Cortex of kidney (tissue), 1 donor: Measurements from ENCODE around the gene TGFBI.

Source experiments
- DNase-seq: peaks from one replicate; lab custom pipeline; 2025; lab: John Stamatoyannopoulos, UW

TGFBI gene

GRCh38 chr5:136001466-136001981 lies 27.3 kb upstream of the TGFBI start:
- no peak for DNase-seq

DNA sequence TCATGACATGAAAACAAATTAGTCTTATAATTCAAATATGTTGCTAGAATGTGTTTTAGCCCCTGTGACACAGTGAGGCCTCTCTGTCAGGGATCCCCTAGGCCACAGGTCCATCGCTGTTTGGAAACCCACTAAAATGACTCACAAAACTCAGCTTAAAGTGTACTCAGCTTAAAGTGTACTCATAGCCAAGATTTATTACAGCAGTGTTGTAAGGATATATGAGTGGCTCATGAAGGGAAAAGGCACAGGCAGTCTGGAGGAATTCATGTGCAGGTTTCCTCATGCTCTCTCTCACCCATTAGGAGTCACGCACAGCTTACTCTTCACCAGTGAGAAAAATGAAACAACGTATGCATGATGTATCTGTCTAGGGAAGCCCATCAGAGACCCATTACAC lies 24.4 kb upstream of the TGFBI start:
- no peak for DNase-seq

GRCh38 chr5:136005476-136005875 lies 23.3 kb upstream of the TGFBI start:
- no peak for DNase-seq

DNA sequence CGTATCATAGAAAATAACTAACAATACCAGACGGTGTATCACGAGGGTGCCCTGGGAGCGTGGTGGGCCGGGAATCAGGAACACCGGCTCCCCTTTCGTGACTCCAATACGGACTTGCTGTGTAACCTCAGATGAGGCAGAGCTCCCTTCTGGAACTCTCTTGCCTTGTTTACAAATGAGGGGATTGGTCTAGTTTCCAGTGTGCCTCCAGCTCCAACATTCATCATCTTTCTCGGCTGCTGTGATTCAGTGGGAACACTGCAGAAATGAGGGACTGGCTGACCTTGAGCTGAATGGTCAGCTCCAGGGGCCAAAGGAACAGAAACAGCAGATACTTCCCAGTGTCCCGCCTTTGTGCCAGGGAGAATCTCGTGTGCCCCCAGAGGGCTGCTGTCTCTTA lies 22.6 kb upstream of the TGFBI start:
- DNase-seq = no peak

GRCh38 chr5:136006761-136007251 lies 22.0 kb upstream of the TGFBI start:
- DNase-seq = no peak

DNA sequence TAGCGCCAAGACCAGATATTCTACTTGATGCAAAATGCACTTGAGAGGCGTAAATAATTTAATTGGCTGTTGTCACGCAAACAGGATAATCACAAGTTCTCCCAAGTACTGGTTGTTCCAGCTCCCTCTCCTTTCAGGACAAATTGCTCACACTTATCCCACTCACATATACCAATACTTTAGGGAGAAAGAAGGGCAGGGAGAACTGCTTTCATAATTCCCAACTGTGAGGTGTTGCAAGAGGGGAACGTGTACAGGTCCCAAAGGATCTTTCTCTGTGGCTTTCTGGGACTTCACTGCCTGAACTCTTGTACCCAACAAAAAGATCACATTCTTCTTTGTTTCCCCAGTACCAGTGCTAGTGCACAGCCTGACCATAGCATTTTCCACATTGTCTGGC lies 21.5 kb upstream of the TGFBI start:
- DNase-seq = no peak

- no peak for DNase-seq
These were observed 17.3 kb upstream of the TGFBI start for GRCh38 chr5:136011414-136012001.

GRCh38 chr5:136012041-136012804 lies 16.6 kb upstream of the TGFBI start:
- no peak for DNase-seq

GRCh38 chr5:136013559-136013958 lies 15.2 kb upstream of the TGFBI start:
- no peak for DNase-seq

DNA sequence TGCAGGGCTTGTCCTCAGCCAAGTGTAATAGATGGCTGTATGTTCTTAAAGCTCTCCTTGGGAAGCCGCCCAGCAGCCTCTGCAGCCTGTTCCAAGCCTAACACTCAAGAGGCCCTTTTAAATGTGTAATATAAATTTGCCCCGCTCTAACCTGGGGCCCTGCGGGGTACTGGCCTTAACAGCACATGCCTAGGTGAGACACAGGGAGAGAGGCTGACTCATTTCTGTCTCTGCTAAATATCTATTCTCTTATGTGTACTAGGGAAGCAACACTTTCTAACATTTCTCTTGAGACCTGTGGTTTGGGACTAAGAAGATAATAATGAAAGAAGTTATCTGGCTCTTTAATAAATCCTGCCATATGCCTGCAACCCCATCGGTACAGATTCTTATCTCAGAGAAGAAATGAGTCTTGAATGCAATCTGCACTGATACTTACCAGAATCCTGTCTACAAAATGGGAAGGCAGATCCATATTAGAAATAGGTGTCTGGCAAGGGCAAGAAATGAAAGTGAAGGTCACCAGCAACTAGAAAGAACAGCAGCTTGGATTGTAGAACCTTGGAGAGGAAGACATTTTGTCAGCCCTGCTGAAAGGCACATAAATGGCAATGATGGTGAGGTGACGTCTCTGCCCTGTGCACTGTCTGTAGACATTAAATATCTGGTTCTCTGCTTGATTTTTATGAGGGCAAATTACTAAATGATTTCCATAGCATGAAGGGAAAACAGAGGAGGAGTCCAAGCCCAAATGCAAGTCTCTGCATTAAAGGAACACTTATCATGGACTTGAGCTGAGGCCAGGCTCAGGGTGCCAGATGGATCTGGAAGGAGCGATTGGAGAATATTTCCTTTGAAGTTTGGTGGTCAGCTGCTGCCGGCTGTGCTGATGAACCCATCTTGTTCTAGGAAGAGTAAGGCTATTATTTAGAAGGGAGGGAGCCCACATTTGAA lies 14.5 kb upstream of the TGFBI start:
- DNase-seq = no peak

- no peak for DNase-seq
These were observed 13.8 kb upstream of the TGFBI start for GRCh38 chr5:136015003-136015375.

- no peak for DNase-seq
These were observed 12.7 kb upstream of the TGFBI start for GRCh38 chr5:136015966-136016650.

DNA sequence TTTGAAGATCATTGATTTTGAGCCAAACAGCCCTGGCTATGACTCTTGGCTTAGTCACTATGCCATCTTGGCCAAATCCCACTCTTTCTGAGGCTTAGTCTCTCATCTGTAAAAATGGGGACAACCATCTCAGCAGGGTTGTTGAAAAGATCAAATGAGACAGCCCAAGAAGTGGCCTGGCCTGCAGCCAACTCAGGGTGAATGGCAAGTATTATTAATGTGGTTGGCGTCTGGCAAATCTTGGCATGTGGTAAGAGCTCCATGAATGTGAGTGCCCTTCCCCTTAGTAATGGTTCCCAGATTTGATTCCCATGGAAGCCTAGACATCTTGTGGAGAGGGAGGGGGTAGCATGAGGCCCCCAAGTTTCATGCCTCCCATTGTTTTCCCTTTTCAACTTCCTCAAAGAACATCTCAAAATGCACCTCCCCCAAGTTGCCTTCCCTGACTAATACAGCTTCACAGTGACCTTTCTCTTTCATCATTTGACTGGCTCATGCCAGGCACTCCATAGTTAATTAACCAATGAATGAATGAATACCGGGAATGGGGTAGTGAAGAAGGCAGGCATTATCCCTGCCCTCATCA lies 11.8 kb upstream of the TGFBI start:
- DNase-seq = no peak

DNA sequence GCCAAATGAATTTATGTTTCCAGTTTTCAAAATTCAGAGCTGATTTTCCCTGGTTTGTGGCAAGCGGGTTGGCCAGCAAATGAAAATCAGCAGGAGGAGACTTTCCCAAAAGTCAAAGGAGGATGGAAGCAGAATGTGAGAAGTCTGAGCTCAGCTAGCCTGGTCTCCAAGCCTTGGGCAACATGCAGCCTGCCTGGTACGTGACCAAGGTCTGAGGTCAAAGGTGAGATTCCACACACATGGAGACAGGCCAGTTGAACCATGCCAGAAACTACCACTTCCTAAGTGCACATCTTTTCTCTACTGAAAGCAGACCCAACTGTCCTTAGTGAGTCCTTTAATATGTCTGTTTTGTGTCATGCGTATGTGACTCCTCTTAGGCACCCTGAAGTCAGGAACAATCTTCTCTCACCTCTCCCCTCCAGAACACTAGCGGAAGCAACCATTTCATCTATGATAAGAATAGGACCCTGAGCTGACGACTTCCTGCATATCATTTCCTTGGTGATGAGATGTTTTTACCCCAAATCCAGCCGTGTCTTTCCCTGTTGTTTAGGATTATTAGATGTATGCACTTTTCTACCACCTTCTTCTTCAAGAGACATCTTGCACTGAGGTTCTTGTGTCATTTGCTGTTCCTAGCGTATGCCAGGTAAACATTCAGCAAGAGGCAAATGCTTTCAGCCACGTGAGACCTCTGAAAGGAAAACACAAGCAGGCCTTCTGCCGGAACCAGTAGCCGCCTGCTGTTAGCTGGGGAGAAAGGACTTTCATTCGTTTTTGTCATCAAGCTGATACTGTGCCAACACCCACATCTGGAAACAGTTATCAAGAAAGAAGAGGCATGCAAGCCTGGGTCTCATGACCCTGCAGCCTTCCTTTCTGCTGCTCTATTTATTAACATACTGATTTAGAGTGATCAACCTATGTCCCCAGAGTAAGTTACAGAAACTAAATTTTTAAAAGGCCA lies 9.7 kb upstream of the TGFBI start:
- DNase-seq = no peak

GRCh38 chr5:136020001-136020382 lies 8.8 kb upstream of the TGFBI start:
- no peak for DNase-seq

DNA sequence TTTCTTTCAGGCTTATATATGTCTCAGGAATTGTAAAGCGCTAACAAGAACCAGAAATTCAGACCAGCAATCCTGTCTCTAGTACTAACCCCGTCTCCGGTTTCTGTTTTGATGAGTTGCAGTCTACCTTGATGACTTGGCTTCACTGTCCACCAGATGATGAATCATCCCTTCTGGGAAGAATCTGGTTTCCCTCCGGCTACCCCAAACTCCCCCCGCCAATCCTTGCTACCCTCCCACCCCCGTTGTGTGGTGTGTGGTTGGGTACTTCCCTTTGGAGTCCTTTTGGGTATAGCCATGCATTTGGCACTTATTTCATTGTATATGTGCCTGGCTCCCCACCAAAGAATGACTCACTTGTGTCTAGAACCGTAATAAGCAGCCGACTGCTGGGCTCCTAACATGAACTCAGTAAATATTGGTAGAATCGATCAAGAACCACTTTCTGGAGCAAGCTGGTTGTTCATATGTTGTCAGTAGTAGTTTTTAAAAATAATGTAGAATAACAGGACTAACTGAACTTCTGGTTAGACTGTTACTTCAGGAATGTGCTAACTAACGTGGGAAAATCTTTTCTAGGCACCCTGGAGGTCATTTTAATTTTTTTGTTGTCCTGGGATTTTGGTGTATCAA lies 8.3 kb upstream of the TGFBI start:
- no peak for DNase-seq

DNA sequence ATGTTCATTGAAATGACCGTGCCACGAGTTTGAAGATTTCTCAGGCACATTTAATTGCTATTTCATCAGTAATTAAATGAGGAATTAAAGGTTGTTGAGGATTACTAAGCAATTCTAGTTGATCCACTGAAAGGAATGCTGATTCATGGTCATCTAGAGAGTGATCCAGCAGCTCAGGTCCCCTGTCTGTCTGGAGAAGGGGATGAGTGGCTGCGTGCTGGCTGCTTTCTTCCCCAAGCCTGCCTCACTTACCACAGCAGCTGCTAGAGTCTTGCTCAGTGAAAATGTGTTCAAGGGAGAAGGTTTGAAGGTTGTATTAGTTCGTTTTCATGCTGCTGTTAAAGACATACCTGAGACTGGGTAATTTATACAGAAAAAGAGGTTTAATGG lies 7.8 kb upstream of the TGFBI start:
- no peak for DNase-seq

- DNase-seq = no peak
These were observed 5.8 kb upstream of the TGFBI start for GRCh38 chr5:136022965-136023364.

- no peak for DNase-seq
These were observed 4.7 kb upstream of the TGFBI start for GRCh38 chr5:136023958-136024541.
